HG02642 (cell line): ENCODE measurements around the gene TUBB2B.
"Not testable (repeated sequence)": the region's sequence is repeated elsewhere in the genome, so short reads cannot be mapped to it uniquely, and the experiment has no call there.

Experiments used
- ATAC-seq: cut with Tn5 transposase; IDR thresholded peaks from one replicate; pipeline ENCODE4 v1.9.1; 2021; ENCODE audit warnings: mild to moderate bottlenecking; ENCODE audit not compliant: unreplicated experiment, poor library complexity

The TUBB2B gene

DNA sequence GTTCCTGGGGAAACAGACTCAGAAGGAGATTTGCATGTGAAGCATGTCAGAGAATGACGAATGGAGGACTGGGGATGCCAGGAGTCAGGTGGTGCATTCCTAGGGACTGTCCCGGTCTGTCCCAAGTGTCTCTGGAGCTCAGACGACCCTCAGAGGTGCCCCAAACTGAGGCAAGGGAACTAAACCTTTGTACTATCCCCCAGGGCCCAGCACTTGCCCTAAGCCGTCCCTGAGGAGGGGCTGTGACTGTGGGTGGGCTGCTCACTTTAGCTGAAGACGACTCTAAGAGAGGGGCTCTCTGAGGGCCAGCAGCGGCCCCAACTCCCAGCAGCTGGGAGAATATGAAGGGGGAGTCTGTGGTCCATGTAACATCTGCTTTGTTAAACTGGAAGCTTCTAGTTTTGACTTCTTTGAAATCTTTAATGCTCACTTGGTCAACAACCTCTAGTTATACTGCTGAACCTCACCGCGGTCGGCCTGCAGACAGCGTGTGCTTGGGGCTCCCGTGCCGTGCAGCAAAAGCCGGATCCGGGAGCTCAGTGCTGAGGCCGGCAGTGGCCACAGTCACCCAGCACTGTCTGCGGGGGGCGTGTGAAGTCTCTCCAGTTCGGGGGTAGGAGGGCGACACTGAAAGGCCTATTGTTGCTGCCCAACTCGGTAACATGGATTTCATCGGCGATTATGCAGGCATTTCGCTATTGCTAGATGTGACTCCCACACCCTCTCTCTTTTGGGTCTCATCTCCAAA lies 34.2 kb downstream of the TUBB2B start:
- no peak for ATAC-seq

DNA sequence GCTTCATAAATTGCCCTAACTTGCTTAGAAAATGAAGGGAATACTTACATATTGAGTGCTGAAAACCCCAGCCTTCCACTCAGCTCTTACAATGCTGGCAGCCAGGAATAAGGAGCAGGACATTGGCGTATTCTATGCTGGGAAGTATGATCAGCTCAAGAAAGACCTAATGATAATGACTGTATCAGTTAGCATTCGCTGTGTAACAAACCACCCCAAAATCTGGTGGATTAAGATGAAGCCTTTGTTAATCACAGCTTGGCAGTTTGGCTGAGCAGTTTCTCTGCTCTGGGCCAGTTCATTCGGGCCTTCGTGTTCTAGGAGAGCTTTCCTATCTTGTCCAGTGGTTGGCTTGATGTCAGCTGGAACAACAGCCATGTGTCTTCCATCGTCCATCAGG lies 36.7 kb downstream of the TUBB2B start:
- ATAC-seq: no peak

DNA sequence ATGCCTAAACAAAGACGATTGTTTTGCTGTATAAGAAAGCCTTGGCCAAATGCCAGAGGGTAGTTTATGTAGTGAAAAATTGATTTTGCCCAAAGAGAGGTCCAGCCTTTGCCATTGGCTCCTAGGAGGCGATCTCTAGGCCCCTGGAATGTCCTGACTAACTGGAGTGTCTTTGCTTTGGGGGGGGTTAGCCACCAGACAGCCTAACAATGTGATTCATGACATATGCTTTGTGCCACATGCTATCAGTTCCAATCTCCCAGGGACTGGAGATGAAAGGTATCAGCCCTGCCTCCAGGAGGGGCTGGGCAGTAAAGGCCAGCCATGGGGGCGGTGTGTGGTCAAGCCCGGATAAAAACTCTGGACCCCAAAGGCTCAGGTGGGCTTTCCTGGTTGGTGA lies 37.4 kb downstream of the TUBB2B start:
- no peak for ATAC-seq

DNA sequence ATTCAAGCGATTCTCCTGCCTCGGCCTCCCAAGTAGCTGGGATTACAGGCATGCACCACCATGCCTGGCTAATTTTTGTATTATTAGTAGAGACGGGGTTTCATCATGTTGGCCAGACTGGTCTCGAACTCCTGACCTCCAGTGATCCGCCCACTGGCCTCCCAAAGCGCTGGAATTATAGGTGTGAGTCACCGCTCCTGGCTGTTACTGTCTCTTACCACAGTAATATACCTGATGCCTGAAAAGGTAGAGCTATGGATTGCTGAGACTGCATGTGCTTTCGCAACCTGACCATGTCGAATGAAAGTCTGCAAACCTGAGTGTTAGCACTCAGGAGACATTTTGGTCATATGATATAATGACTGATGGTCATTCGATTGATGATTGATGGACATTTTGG lies 38.3 kb downstream of the TUBB2B start:
- ATAC-seq: not testable (repeated sequence)

DNA sequence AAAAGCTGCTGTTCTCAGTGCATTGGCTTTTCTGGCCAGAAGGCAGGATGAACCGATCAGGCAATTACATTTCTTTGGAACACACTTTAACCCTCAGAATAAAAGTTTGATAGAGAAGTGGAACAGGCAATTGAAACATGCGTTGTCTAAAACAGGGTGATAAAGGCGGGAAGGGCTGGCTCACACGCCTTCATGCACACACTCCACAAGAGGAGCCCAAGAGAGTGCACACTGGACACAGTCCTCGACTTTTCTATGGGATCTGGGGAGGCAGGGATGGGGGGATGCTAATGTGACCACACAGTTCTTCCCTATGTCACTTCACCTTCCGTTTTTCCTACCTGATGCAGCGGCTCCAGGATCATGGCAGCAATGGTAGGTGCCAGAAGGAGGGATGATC lies 39.2 kb downstream of the TUBB2B start:
- ATAC-seq: no peak

DNA sequence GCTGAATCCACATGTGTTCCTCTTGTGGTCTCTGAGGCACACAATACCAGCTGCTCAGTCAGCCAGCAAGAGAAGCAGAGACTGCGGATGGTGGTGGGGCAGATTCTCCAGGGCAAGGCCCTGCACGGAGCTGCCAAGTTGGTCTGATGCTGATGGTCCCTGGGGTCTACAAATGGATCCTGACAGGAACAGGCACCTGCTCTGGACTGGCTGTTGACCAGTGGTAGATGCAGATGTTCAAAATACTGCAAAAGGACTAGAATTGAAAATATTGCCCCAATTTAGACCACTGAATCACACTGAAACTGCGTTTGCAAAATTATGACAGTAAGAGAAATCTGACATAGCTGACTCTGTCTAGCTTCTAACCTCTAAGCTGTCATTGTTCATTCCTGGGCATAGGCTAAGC lies 40.5 kb downstream of the TUBB2B start:
- no peak for ATAC-seq

DNA sequence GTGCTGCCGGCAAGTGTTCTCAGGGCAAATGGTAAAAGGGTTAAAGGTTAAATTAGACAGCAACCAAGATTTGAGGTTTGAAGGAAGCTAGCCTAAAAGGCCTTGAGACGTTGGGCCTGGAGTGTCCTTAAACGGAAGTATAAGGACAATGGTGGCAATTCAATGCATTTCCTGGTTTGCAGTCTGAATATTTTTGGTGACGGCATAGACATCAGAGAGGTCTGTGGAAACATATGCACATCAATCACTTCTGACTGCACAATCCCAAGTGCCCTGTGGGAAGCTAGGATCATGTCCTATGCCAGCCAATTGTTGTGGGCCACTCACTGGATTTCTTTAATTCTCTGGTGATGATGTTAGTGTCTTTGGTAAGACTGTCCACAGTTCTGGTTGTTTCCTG lies 44.4 kb downstream of the TUBB2B start:
- no peak for ATAC-seq

DNA sequence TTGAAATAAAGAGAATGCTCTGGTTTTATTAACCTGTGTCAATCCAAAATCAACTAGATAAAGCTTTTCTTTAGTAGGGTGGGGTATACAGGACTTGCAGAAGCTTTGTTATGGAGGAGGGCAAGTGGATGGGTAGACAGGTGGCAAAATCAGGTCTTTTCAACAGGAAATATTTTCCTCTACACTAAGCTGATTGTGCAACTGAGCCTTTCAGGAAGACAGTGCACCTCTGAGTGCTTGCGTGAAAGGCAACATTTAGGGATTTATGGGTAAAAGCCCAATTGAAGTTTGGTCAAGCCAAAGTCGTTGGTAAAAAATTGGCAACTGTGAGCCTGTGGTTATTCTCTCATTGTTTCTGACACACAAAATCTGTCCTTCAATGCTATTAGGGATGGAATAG lies 46.3 kb downstream of the TUBB2B start:
- ATAC-seq: no peak

DNA sequence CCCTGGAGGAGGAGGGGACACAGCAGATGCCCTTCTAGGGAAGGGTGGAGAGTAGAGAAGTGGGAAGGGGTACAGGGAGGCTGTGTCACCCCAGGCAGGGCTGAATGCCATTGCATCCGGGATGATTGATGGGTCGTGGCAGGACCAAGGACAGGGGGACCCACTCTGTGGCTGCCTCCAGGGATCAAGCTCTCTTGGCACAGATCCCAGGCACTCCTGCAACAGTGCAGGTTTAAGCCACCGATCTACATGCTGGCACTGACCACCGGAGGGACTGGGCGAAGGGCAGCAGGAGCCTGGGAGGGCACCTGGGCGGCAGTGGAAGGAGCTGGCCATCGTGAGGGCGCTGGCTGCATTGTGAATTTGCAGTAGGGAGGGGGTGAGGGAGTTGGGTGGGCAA lies 47.5 kb downstream of the TUBB2B start:
- ATAC-seq: not testable (repeated sequence)

DNA sequence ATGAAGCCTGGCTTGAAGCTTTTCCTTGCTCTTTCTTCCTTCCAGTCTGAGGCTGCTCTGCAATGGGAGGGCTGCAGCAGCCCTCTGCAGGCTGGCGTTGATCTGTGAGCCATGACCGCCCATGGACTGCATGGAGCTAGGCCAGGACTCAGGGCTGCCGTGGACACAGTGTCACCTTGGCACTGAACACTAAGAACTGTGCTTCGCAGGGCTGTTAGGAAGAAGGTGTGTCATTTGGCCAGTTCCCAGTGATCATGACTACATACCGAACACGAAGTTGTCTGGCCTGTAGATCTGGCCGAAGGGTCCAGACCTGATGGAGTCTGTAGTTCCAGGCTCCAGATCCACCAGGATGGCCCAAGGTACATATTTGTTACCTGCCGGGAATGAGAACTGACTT lies 48.8 kb downstream of the TUBB2B start:
- ATAC-seq: not testable (repeated sequence)

DNA sequence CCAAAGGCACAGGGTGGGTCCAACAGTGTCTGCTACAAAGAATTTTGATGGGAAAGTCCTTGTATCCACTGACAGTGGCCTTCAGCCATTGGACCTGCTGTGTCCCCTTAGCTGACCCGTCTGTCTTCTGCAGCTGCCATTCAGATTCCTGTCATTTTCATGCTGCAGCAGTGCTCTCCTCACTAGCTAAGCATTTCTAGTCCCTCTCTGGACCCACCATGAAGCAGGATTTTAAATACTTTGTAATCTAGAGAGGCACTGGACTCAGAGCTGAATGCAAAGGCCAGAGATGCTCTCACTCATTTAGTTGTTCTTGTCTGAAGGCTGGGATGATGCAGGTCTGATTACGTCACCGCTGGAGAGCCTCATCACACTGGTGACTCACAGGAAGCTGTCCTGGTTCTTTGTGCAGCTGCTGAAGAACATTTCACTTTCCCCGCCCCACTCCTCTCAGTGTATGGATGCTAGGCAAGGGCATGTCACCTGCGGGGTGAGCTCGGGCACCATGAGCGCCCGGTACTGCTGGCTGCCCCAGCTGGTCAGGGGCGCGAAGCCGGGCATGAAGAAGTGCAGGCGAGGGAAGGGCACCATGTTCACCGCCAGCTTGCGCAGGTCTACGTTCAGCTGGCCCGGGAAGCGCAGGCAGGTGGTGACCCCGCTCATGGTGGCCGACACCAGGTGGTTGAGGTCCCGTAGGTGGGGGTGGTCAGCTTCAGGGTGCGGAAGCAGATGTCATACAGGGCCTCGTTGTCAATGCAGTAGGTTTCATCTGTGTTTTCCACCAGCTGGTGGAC lies 50.7 kb downstream of the TUBB2B start:
- no peak for ATAC-seq

DNA sequence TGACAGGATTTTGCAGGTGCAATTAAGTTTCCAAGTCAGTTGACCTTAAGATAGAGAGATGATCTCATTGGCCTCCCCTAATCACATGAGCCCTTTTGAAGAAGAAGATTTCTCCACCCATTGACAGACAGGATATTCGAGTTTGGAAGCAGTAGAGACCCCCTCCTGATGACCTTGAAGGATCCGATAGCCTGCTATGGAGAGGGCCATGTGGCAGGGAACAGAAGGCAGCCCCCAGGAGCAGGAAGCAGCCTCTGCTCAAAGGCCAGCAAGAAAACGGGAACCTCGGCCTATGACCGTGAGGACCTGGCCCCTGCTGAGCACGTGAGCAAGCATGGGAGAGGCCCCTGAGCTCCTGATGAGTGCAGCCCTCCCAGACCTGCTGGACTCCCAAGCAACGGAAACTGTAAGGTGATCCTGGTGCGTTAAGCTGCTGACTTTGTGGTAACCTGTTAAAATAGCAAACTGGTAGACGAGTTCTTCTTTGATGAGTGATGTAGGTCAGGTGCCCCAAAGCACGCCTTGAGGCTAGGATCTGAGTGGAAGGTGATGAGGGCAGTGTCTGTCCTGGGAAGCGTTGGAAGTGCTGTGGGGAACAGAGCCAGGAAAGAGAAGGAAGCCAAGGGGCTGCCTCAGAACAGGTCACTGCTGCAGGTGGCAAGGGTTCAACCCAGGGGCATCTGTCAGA lies 51.6 kb downstream of the TUBB2B start:
- no peak for ATAC-seq
